K562 (cell line): ENCODE results near the gene TRIM25. TPM values are rescaled to one million over a fixed set of nuclear protein-coding genes. Genes with fewer than 3 reads are reported as not detected.

Experiments
- CHD7 ChIP-seq: fragments of 200-600 bp; sonication (generic); IDR thresholded peaks from one replicate; pipeline ENCODE4 v1.6.1; 2012; ENCODE audit warnings: mild to moderate bottlenecking, low read depth, low read length, inconsistent platforms
- ETV6 ChIP-seq, 3 experiments: fragments of 150-350 bp in 1 of 3; sonication (generic) in 1 of 3; formaldehyde crosslinking in 1 of 3; IDR thresholded peaks; 2 replicates each; pipeline versions ENCODE4 v1.6.1 to v1.8.0; 2014 to 2022; ENCODE audit warnings: borderline replicate concordance in 2 of 3, low read depth in 2 of 3, antibody characterized with exemption in 1 of 3, low read length in 1 of 3, mild to moderate bottlenecking in 1 of 3, missing genetic modification reagents in 1 of 3
- GABPB2 ChIP-seq: fragments of 250-450 bp; sonication (Bioruptor Pico); conservative IDR thresholded peaks from 2 replicates; pipeline ENCODE4 v1.5.1; 2021; ENCODE audit warnings: mild to moderate bottlenecking
- MXI1 ChIP-seq: IDR thresholded peaks from 2 replicates; pipeline ENCODE4 v1.6.1; 2011; ENCODE audit warnings: low read depth, mild to moderate bottlenecking, improper control_type of control experiment, low read length
- ZNF143 ChIP-seq: sonication (generic); formaldehyde crosslinking; IDR thresholded peaks from 2 replicates; pipeline ENCODE4 v1.9.0; 2022; ENCODE audit warnings: mild to moderate bottlenecking, missing genetic modification reagents
- ZNF639 ChIP-seq, 2 experiments: fragments of 200-800 bp in 1 of 2; sonication (Bioruptor generic) in 1 of 2; sonication (generic) in 1 of 2; formaldehyde crosslinking in 1 of 2; IDR thresholded peaks in 1 of 2; conservative IDR thresholded peaks in 1 of 2; 2 replicates each; pipeline versions ENCODE4 v1.5.0 to v1.6.1; 2016 to 2020; ENCODE audit warnings: missing compliant biosample characterization in 1 of 2, missing genetic modification characterization in 1 of 2, missing genetic modification reagents in 1 of 2
- ZNF696 ChIP-seq: fragments of 250-450 bp; sonication (Bioruptor Pico); conservative IDR thresholded peaks from 2 replicates; pipeline ENCODE4 v1.4.0; 2020; ENCODE audit warnings: mild to moderate bottlenecking, moderate library complexity
- polyA plus RNA-seq, 8 experiments: library from polyadenylated mRNA; depleted of rRNA in 4 of 8; stranded (reverse) in 5 of 8; unstranded in 3 of 8; fragments of >200 nt; fragmentation: Nextera tagmentation in 2 of 8; fragmentation: Illumina TruSeq in 1 of 8; extraction: Ambion mirVana in 2 of 8; extraction: Trizol in 1 of 8; gene quantifications; 2 replicates each; pipeline versions ENCODE4 v1.2.1 to v1.2.3, GENCODE V29; 2011 to 2014; ENCODE audit warnings: inconsistent platforms in 1 of 8, missing spikeins in 1 of 8
- total RNA-seq, 7 experiments: library from RNA; depleted of rRNA in 6 of 7; stranded (reverse); fragments of >200 nt in 6 of 7; fragmentation: Illumina TruSeq in 2 of 7; extraction: Trizol in 2 of 7; gene quantifications; 2 replicates each; pipeline versions ENCODE4 v1.2.1 to v1.2.3, GENCODE V29; 2011 to 2021; ENCODE audit warnings: low replicate concordance in 1 of 7

The TRIM25 gene
- total and polyA plus RNA-seq, 9 of the 15 experiments (the other 6 are each of a cell fraction or from before 2014, with no cell fraction given), result 5.9 to 49.5 (median 24.5) TPM

- TF ChIP-seq CHD7, result no peak
- no peak for TF ChIP-seq ZNF696
- TF ChIP-seq ETV6 (IDR thresholded peaks at IDR 0.05; ENCODE audit: borderline replicate concordance in 1 of 2, low read depth in 2 of 2, low read length in 1 of 2), result no peak
- TF ChIP-seq ETV6 (CRISPR knock-in tag; IDR thresholded peaks at IDR 0.05; ENCODE audit: borderline replicate concordance), result no peak
- TF ChIP-seq ZNF639 (CRISPR knock-in tag; conservative IDR thresholded peaks at IDR 0.05 in 1 of 2, IDR thresholded peaks at IDR 0.05 in 1 of 2), result no peak
- TF ChIP-seq GABPB2, result no peak
- TF ChIP-seq MXI1, result no peak
- no peak for TF ChIP-seq ZNF143 (CRISPR knock-in tag)
Observed at GRCh38 chr17:56880571-56880970, 33.3 kb downstream of the TRIM25 start (continued).
